Measurements from ENCODE around the gene HSD3B2.

GRCh38 chr1:119472080-119472818 is 57.3 kb downstream of the HSD3B2 start:
- TF ChIP-seq REST (IDR thresholded peaks at IDR 0.05; ENCODE audit: unreplicated experiment) (no peak), EZH2 (IDR thresholded peaks at IDR 0.05; ENCODE audit: low read depth, unreplicated experiment) (no peak), CTCF (conservative IDR thresholded peaks at IDR 0.05; ENCODE audit: low read depth in 2 of 2) (no peak), JUNB (IDR thresholded peaks at IDR 0.05; ENCODE audit: unreplicated experiment) (no peak), CREB1 (CRISPR knock-in tag; IDR thresholded peaks at IDR 0.05; ENCODE audit: low read depth) (no peak)
